Natural killer cell (primary cell): ENCODE measurements around the gene ADCY4. TPM values are rescaled to one million over a fixed set of nuclear protein-coding genes. Genes with fewer than 3 reads are reported as not detected.

Source experiments
- ATAC-seq, 3 donors: fragments of 150-1000 bp in 2 of 3; fragments of 200-7000 bp in 1 of 3; cut with Tn5 transposase; 1 replicate in 1 of 3; 2 replicates in 2 of 3; pipeline ENCODE4 v1.10.0; 2021; ENCODE audit warnings: mild to moderate bottlenecking in 2 of 3, moderate library complexity in 2 of 3
- DNase-seq, 2 donors: peaks; one replicate each; pipeline versions ENCODE4 v3.0.0 to v3.0.0-alpha.2; 2013 to 2021; ENCODE audit warnings: mixed read lengths in 1 of 2
- H3K27ac ChIP-seq: one replicate; pipeline ENCODE4 v1.5.1; 2013; ENCODE audit warnings: mild to moderate bottlenecking, low read length
- H3K27me3 ChIP-seq: one replicate; pipeline ENCODE4 v1.6.1; 2013; ENCODE audit warnings: low read length; ENCODE audit not compliant: control insufficient read depth, insufficient read depth
- H3K36me3 ChIP-seq: one replicate; pipeline ENCODE4 v1.6.1; 2013; ENCODE audit warnings: low read length; ENCODE audit not compliant: control insufficient read depth, insufficient read depth
- H3K4me1 ChIP-seq: one replicate; pipeline ENCODE4 v1.6.1; 2013; ENCODE audit warnings: low read length; ENCODE audit not compliant: control insufficient read depth, insufficient read depth
- H3K4me3 ChIP-seq: one replicate; pipeline ENCODE4 v1.5.1; 2013; ENCODE audit warnings: low read length
- H3K9me3 ChIP-seq: one replicate; pipeline ENCODE4 v1.6.1; 2013; ENCODE audit warnings: low read length; ENCODE audit not compliant: control insufficient read depth, insufficient read depth
- H3K27ac Mint-ChIP-seq, 2 donors: one replicate each; pipeline ENCODE4 v1.8.0; 2022; ENCODE audit warnings: mild to moderate bottlenecking in 2 of 2, mixed read lengths in 2 of 2, moderate library complexity in 1 of 2
- H3K27me3 Mint-ChIP-seq, 2 donors: one replicate each; pipeline ENCODE4 v1.8.0; 2022; ENCODE audit warnings: low read depth in 2 of 2, mixed read lengths in 2 of 2
- H3K36me3 Mint-ChIP-seq: one replicate; pipeline ENCODE4 v1.8.0; 2022; ENCODE audit warnings: mixed read lengths
- H3K4me1 Mint-ChIP-seq, 2 donors: one replicate each; pipeline ENCODE4 v1.8.0; 2022; ENCODE audit warnings: mixed read lengths in 2 of 2
- H3K4me3 Mint-ChIP-seq: one replicate; pipeline ENCODE4 v1.8.0; 2022; ENCODE audit warnings: mild to moderate bottlenecking, moderate library complexity, mixed read lengths
- H3K9me3 Mint-ChIP-seq, 2 donors: one replicate each; pipeline ENCODE4 v1.8.0; 2022; ENCODE audit warnings: mixed read lengths in 2 of 2
- CTCF ChIP-seq: fragments of 200-600 bp; IDR thresholded peaks from one replicate; pipeline ENCODE4 v1.8.0; 2022; ENCODE audit warnings: antibody characterized with exemption
- WGBS: methylation state at CpG from one replicate; pipeline ENCODE4 v1.1.7; 2013; ENCODE audit warnings: missing lambda C conversion rate; ENCODE audit not compliant: insufficient coverage; 5-methylcytosine and 5-hydroxymethylcytosine counted together
- intact Hi-C: fragments of 100-400 bp; cut with micrococcal nuclease; formaldehyde crosslinking; loops from one replicate; pipeline ENCODE4 v1.14.2; 2022
- total RNA-seq, 4 donors: library from RNA; stranded (reverse); fragments of 120-200 nt in 1 of 4; gene quantifications; one replicate each; pipeline versions ENCODE4 v1.2.3 to v1.2.4, GENCODE V29; 2013 to 2022

ADCY4 gene
- total RNA-seq, 3 donors from 2014 or later (not counting 1 experiment from before 2014, with no cell fraction given), result 9.8 to 17.6 (median 11.3) TPM

- no peaks in the 10 kb centered on the region for H3K9me3 Mint-ChIP-seq
- Histone ChIP-seq H3K36me3 (peaks cover 18% of the 10 kb centered on the region), H3K9me3 (no peaks in the 10 kb centered on the region), H3K27ac (peak within 1 kb of the TSS; percentile 35), H3K27me3 (peaks cover 5% of the 10 kb centered on the region), H3K4me3 (peak within 1 kb of the TSS; percentile 60), H3K4me1 (peaks cover 32% of the 10 kb centered on the region)
- H3K27ac Mint-ChIP-seq, result peak within 1 kb of the TSS; percentile 78 to 83
- no peak for TF ChIP-seq CTCF
- ATAC-seq (peak; percentile 83 to 87 (median 86)), DNase-seq (peak; percentile 53 to 77)
- H3K27me3 Mint-ChIP-seq, result peaks cover 8% of the 10 kb centered on the region in 2 donors
- peak within 1 kb of the TSS; percentile 90 for H3K4me3 Mint-ChIP-seq
- 4% methylated on average over 47 of the region's 51 CpGs for WGBS
- intact Hi-C loops, result loop anchor here (10.0 kb wide), 1 partner anchor 815 kb away; no protein-coding TSS in a partner anchor
- H3K36me3 Mint-ChIP-seq, result peaks cover 9% of the 10 kb centered on the region
- peaks cover 33 to 43% of the 10 kb centered on the region in 2 donors for H3K4me1 Mint-ChIP-seq
These were observed 4.6 kb upstream of the ADCY4 start, which contains the start of gene RIPK3 for GRCh38 chr14:24339284-24340151. TSS of gene RIPK3 (minus strand) at chr14:24339991. CDS start at chr14:24339826, 165 bp downstream.

GRCh38 chr14:24338843-24339242 is 4.0 kb upstream of the ADCY4 start:
- peaks cover 39% of the 10 kb centered on the region for H3K4me1 ChIP-seq
- H3K27ac ChIP-seq, result no peak overlapping the region
- H3K9me3 ChIP-seq, result no peaks in the 10 kb centered on the region
- peaks cover 18% of the 10 kb centered on the region for H3K36me3 ChIP-seq
- H3K27ac Mint-ChIP-seq, result peak overlapping the region in 1 of 2 donors; percentile 83
- peaks cover 35 to 50% of the 10 kb centered on the region in 2 donors for H3K4me1 Mint-ChIP-seq
- TF ChIP-seq CTCF, result no peak
- WGBS, result 88% methylated on average over 14 of the region's 14 CpGs
- peaks cover 12% of the 10 kb centered on the region for H3K27me3 ChIP-seq
- DNase-seq (no peak), ATAC-seq (no peak)
- no peaks in the 10 kb centered on the region for H3K9me3 Mint-ChIP-seq
- peaks cover 8 to 11% of the 10 kb centered on the region in 2 donors for H3K27me3 Mint-ChIP-seq
- peak overlapping the region; percentile 60 for H3K4me3 ChIP-seq
- peaks cover 9% of the 10 kb centered on the region for H3K36me3 Mint-ChIP-seq
- H3K4me3 Mint-ChIP-seq, result peak overlapping the region; percentile 90
- intact Hi-C loops, result loop anchor here (10.0 kb wide), 1 partner anchor 816 kb away; no protein-coding TSS in a partner anchor

GRCh38 chr14:24337824-24338175 is 2.9 kb upstream of the ADCY4 start:
- H3K4me3 ChIP-seq, result no peak overlapping the region
- Mint-ChIP-seq H3K36me3 (peaks cover 9% of the 10 kb centered on the region), H3K27ac (no peak overlapping the region), H3K9me3 (no peaks in the 10 kb centered on the region), H3K4me3 (no peak overlapping the region), H3K4me1 (peaks cover 44 to 58% of the 10 kb centered on the region in 2 donors), H3K27me3 (peaks cover 8 to 11% of the 10 kb centered on the region in 2 donors)
- 95% methylated on average over 8 of the region's 8 CpGs for WGBS
- ATAC-seq, result no peak
- no peaks in the 10 kb centered on the region for H3K9me3 ChIP-seq
- H3K36me3 ChIP-seq, result peaks cover 18% of the 10 kb centered on the region
- H3K27me3 ChIP-seq, result peaks cover 15% of the 10 kb centered on the region
- no peak for DNase-seq
- intact Hi-C loops, result loop anchor here (10.0 kb wide), 1 partner anchor 817 kb away; no protein-coding TSS in a partner anchor
- no peak for TF ChIP-seq CTCF
- H3K4me1 ChIP-seq, result peaks cover 49% of the 10 kb centered on the region
- no peak overlapping the region for H3K27ac ChIP-seq
